ENCODE measurements around the gene NVL.

The NVL gene

GRCh38 chr1:224180783-224181452 is 149.1 kb downstream of the NVL start:
- whole genome bisulfite sequencing, 2 experiments (ENCODE audit: insufficient coverage in 2 of 2): 91 to 96% methylated on average over 9 of the region's 11 CpGs
- H3K4me1 ChIP-seq (ENCODE audit: control insufficient read depth, insufficient read depth, low read length, poor library complexity, severe bottlenecking): no peaks in the 10 kb centered on the region
- no peak overlapping the region for H3K27ac ChIP-seq (ENCODE audit: low read depth, low read length, severe bottlenecking)
- H3K4me3 ChIP-seq (ENCODE audit: extremely low read depth, insufficient read depth, low read length, poor library complexity, severe bottlenecking): no peak overlapping the region
- H3K9me3 ChIP-seq (ENCODE audit: control insufficient read depth, low read length): no peaks in the 10 kb centered on the region
- peaks cover 10% of the 10 kb centered on the region for H3K36me3 ChIP-seq (ENCODE audit: control insufficient read depth, insufficient read depth, low read length)

- 100% methylated on average over 2 of the region's 5 CpGs for WGBS, 2 experiments (ENCODE audit: insufficient coverage in 2 of 2)
- Histone ChIP-seq H3K4me1 (ENCODE audit: control insufficient read depth, insufficient read depth, low read length, poor library complexity, severe bottlenecking) (no peaks in the 10 kb centered on the region), H3K4me3 (ENCODE audit: extremely low read depth, insufficient read depth, low read length, poor library complexity, severe bottlenecking) (no peak overlapping the region)
Observed at GRCh38 chr1:224178894-224179293, 151.1 kb downstream of the NVL start.

GRCh38 chr1:224177356-224177999 is 152.5 kb downstream of the NVL start:
- 87 to 90% methylated on average over 6 to 9 of the region's 9 CpGs for WGBS, 2 experiments (ENCODE audit: insufficient coverage in 2 of 2)
- no peaks in the 10 kb centered on the region for H3K4me1 ChIP-seq (ENCODE audit: control insufficient read depth, insufficient read depth, low read length, poor library complexity, severe bottlenecking)
- no peak overlapping the region for H3K27ac ChIP-seq (ENCODE audit: low read depth, low read length, severe bottlenecking)
- H3K9me3 ChIP-seq (ENCODE audit: control insufficient read depth, low read length): no peaks in the 10 kb centered on the region
- H3K36me3 ChIP-seq (ENCODE audit: control insufficient read depth, insufficient read depth, low read length): no peaks in the 10 kb centered on the region
- no peak overlapping the region for H3K4me3 ChIP-seq (ENCODE audit: extremely low read depth, insufficient read depth, low read length, poor library complexity, severe bottlenecking)

More at GRCh38 chr1:224178894-224179293, 151.1 kb downstream of the NVL start:
- Histone ChIP-seq H3K27ac (ENCODE audit: low read depth, low read length, severe bottlenecking) (no peak overlapping the region), H3K36me3 (ENCODE audit: control insufficient read depth, insufficient read depth, low read length) (no peaks in the 10 kb centered on the region), H3K9me3 (ENCODE audit: control insufficient read depth, low read length) (no peaks in the 10 kb centered on the region)
